Ramos (cell line): Measurements from ENCODE around the gene RAB11FIP4.

ENCODE experiments used
- in situ Hi-C: fragments of 300-500 bp; cut with MboI; formaldehyde crosslinking; loops from one replicate; pipeline ENCODE4 v1.14.3; 2022; ENCODE audit warnings: low sequenced_read_pairs; ENCODE audit not compliant: unreplicated experiment

The RAB11FIP4 gene

DNA sequence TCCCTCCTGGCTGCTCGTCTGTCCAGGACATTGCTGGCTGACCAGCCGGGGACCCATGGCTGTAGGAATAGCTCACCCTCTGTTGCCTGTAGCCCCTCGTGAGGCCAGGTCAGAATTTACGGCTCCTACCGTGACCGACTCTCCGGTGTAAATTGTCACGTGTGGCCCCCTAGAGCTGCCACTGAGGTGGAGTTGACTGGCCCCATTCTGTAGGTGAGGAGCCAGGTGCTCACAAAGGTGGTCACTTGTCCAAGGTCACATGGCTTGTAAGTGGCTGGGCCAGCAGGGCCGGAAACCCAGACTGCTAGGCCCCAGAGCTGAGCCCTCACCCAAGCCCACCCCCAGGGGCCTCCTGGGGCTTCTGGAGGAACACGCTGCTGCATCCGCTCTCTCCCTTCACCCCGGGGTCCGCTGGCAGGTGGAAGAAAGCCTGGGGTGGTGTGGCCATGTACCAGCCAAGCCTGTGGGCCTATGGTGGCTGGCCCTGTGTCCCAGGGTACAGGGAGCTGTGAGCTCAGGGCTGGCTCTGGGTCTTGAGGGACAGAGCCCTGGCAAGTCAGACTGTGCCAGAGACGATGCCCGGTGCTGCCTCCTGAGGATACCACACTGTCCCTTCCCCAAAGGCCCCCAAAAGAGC lies 120.7 kb downstream of the RAB11FIP4 start:
- in situ Hi-C loops: no loop called here

DNA sequence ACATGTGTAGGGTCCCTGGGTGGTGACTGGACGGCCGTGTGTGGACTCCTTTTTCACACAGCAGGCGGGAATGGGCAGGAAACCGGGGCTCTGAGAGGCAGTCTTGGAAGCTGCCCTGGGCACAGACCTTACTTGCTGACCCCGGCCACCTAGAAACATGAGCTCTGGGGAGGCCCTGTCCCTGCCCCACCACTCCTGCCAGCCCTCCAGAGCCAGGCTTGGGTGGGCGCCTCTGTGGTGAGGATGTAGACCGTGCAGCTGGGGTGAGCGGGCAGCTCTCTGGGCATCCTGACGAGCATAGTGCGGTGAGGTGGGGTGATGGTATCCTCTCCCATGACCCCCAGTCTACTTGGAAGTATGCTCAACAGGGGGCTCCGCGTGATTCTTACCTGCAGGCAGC lies 121.3 kb downstream of the RAB11FIP4 start:
- in situ Hi-C loops: no loop called here

DNA sequence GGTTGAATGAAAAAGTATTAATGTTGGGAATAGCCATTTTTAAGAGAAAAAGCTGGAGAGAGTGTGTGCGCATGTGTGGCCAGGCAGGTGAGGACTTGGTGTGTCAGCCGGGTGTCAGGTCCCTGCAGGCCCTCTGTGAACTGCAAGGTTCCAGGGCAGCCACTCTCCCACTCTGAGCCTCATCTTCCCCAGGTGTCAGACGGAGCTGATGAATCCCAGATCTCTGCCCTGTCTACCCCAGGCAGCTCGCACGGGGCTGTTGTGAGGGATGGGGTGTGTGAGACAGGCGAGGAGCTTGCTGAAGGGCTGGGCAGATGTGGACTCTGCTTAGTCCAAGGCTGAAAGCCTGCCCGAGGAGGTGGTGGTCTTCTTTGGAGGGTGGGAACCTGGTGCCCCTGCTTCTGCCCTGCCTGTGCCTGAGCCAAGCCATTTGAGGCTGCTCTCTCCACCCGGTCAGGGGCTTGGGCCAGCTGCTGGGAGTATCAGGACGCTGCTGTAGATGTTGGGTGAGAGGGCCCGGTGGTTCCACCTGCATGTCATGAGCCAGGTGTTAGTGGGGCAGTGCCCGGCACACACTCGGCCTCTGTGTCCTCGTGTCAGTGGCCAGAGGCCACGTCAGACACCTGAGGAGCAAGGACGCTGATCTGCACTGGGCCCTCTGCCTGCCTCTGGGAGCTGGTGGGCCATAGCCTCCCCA lies 122.4 kb downstream of the RAB11FIP4 start:
- in situ Hi-C loops: no loop called here

DNA sequence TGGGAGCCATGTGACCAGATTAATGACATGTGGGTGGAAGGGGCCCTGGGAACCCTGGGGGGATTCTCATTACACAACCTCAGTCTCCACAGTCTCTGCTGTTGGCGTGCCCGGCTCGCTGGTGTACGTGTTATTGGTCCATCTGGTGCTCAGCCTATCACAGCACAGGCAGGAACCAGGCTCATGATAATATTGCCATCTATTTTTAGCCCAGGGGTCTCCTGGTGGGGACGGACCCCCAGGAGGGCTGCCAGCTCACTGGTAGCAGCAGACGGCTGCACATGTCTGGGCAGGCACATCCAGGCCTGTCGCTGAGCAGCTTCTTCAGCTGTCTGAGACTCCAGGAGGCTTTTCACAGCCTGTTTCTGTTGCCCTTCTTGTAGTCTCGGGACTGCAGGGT lies 123.8 kb downstream of the RAB11FIP4 start:
- in situ Hi-C loops: no loop called here

DNA sequence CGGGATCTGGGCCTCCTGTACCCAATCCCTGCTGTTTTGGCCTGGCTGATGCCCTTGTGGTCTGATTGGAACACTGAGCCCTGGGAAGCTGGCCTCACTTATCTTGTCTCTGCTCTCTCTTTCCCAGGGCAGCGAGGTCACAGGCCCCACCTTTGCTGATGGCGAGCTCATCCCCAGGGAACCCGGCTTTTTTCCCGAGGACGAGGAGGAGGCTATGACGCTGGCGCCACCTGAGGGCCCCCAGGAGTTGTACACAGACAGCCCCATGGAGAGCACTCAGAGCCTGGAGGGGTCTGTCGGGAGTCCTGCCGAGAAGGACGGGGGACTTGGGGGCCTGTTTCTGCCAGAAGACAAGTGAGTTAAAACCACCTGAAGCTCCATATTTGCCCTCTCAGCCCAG lies 126.0 kb downstream of the RAB11FIP4 start:
- in situ Hi-C loops: no loop called here

DNA sequence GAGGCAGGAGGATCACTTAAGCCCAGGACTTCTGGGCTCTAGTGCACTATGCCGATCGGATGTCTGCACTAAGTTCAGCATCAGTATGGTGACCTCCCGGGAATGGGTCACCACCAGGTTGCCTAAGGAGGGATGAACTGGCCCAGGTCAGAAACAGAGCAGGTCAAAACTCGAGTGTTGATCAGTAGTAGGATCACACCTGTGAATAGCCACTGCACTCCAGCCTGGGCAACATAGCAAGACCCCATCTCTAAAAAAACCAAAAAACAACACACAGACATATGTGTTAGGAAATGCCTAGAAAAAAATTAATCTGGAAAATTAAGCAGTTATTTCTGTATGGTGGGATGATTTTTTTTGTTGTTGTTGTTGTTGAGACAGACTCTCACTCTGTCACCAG lies 127.0 kb downstream of the RAB11FIP4 start:
- in situ Hi-C loops: no loop called here

DNA sequence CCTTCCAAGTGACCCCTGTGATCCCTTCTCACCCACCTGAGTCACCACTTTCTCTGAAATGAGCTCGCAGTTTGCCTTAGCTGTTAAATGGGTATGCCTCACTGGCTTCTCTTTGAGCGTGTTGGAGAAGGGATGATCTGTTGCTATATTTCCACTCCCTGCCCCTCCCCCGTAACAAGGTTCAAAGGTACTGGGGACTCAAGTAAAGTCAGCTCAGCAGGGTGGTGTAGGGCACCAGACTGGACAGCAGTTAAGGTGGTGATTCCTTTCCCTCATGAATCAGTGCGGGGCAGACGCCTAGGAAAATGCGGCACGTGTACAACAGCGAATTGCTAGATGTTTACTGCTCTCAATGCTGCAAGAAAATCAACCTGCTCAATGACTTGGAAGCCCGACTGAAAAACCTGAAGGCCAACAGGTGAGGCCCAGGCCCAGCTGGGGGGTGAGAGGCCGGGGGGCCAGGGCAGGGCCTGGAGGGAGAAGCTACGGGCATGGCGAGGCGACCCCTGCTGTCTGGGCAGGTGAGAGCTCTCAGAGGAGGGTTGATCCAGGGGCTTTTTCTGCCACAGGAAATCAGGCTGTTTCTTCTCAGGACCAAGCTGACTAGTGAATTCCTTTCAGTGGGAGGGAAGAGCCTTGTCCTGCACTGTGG lies 130.3 kb downstream of the RAB11FIP4 start:
- in situ Hi-C loops: no loop called here

DNA sequence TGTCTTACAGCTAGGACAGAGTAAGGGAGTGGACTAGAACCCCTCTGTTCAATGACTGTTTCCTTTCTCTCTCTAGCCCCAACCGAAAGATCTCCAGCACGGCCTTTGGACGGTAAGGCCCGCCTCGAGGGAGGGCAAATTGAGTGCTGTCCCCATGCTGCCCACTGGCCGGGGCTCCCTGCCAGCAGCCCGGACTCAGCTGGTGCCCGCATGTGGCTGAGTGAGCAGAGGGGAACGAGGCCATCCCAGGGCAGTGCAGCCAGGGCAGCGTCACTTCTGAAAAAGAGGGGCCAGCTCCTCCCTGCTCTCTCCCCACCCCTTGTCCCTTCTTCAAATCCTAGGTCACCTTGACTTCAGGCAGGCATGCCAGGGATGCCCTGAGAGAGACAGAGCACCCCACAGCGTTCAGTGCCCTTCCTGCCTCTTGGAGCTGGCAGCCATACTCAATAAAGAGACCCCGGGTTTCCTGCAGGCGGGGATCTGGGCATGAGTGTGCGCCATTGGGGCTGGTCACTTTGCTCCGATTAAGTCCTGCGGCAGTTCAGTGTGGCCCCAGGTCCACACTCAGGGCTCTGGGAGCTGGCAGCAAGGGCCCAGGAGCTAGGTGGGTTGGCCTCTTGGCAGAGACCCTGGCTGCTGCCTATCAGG lies 130.9 kb downstream of the RAB11FIP4 start:
- in situ Hi-C loops: no loop called here

DNA sequence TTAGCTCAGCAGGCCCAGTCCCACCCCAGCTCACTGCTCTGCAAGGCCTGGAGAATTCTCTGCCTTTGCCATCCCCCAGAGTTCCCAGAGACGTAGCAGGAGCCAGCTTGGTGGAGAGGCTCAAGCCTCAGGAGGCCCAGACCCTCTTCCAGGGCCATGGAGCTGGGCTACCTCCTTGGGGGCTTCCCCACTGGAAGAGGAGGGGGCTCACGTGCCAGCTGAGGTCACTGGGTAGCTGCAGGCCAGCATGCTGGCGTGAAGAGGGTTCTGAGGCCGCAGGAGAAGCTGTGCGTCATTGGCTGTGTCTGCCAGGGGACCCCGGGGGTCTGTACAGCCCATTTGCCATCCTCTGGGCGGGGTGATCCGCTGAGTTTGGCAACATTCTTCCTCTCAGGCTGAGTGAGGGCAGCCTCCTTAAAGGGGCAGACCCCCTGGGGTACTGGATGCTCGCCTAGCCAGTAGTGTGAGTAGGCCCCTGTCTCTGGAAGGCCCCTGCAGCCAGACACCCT lies 131.6 kb downstream of the RAB11FIP4 start:
- in situ Hi-C loops: no loop called here

DNA sequence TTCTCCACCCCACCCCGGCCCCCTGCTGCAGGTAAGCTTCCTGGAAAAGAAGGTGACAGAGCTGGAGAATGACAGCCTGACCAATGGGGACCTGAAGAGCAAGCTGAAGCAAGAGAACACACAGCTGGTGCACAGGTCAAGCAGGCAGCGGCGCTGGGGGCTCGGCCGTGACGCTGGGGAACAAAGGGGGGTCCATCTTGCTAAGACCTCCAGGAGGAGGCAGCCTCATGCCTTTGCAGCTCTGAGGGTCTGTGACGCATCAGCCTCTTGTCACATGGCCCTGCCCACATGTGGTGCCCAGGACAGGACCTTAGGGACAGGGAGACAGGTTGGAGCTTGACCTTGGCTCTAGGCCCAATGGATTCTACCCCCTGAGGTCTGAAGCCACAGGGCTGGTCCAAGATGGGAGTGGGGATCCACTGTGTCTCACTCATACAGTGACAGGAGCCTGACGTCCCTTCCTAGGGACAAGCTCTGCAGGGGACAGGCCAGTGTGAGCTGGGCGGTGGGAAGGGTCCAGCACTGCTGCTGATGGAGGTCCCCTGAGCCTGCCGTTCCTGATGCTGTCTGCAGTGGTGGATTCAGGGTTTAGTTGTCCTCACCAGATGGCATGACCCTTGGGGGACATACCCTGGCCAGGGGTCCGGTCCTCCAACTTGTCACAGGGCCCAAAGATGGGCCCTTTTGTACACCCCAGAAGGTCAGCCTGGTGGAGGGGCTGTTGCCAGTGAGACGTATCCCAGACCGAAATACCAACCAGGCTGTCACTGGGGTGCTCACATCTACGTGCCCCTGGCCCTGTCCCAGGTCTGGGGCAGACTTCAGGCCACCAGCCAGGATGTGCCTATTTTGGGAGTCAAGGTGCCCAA lies 132.6 kb downstream of the RAB11FIP4 start:
- in situ Hi-C loops: no loop called here

DNA sequence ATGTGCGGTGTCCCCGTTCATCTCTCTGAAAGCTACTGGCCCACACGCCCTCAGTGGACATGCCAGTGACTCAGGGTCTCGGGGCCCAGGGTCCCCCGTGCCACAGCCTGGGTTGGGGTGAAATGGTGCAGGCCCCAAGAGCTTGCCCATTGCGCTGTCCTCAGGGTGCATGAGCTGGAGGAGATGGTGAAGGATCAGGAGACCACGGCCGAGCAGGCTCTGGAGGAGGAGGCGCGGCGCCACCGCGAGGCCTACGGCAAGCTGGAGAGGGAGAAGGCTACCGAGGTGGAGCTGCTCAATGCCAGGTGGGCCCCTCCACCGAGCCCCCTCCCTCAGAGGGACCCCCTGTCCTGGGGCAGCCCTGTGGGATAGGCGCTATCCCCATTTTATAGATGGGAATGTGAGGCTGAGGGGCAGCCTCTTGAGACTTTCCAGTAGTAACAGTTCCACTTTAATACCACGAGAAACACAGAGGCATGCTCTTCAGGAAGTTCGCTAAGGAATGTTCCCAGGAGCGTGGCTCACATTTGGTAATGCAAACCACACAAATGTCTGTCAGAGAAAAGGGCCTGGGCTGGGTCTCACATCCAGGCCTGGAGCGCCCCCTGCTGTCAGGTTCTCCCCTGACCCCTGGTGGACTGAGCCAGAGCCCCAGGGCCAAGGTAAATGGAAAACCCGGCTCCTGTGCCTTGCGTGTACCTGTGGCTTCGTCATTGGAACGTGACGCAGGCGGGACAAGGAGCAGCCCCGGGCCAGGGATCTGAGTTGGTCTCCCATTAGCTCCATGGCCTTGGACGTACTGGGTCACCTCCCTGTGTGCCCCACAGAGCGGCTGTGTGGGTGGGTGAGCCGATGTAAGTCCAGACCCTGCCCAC lies 133.7 kb downstream of the RAB11FIP4 start:
- in situ Hi-C loops: loop anchor here (5.0 kb wide), 1 partner anchor 93 kb away; no protein-coding TSS in a partner anchor

DNA sequence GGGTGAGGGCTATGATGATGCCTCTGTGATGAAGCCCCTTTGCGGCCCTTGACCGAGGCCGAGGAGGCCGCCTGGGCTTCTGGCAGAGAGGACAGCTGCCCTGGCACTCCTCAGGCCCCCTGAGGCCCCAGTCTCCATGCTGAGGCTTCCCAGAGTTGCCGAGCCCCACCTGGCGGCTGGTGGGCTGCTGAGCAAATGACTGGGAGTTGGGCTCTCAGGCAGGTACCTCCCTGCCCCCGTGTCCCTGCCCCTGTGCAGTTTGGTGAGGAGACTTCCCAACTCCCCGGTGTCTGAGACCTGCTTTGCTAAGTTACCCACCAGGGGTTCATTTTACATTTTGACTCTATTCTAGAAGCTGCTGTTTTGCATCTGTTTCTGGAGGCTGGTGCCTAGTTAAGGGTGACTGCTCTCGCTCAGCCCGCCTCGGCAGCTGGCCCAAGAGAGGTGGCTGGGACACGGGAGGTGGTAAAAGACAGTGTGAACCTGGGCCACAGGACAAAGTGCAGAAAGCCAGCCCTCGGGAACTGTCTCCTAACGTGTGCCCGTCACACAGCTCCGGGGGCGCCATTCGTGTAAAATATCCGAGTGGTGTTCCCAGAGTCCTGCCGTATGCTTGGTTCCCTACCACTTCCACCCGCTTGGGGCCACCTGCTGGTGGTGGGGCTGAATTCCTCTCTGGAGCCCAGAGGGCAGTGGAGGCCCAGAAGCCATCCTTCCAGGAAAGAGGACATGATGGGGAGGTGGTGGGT lies 134.5 kb downstream of the RAB11FIP4 start:
- in situ Hi-C loops: loop anchor here (5.0 kb wide), 1 partner anchor 94 kb away; no protein-coding TSS in a partner anchor

DNA sequence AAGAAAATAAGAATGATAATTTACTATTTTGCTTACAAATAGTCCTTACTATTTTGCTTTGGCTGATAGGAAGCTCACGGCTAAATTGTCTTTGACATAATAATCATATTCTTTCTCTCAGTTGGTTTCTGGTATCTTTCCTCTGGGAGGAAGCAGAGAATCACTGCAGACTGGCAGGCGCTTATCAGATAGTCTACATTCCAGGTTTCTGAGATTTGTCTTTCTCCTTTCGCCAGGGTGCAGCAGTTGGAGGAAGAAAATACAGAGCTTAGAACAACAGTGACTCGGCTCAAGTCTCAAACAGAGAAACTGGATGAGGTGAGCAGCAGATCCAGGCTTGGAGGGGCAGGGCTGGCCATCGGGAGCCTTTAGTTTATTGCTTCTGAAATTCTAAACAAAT lies 136.1 kb downstream of the RAB11FIP4 start:
- in situ Hi-C loops: loop anchor here (5.0 kb wide), 1 partner anchor 95 kb away; no protein-coding TSS in a partner anchor

DNA sequence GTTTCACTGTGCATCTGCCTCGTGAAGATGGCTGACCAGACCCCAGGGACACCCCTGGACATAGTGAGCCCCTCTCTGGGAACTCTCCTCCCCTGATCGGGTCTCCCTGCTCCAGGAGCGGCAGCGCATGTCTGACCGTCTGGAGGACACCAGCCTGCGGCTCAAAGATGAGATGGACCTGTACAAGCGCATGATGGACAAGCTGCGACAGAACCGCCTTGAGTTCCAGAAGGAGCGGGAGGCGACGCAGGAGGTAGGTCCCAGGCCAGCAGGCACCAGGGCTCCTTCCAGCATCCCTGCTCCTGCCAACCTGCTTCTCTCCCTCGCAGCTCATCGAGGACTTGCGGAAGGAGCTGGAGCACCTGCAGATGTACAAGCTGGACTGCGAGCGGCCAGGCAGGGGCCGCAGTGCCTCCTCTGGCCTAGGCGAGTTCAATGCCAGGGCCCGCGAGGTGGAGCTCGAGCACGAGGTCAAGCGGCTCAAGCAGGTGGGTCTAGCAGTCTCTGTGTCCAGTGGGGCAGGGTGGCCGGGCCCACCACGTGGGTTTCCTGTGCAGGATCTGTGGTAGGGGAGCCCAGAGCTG lies 136.9 kb downstream of the RAB11FIP4 start:
- in situ Hi-C loops: loop anchor here (5.0 kb wide), 1 partner anchor 96 kb away; no protein-coding TSS in a partner anchor

DNA sequence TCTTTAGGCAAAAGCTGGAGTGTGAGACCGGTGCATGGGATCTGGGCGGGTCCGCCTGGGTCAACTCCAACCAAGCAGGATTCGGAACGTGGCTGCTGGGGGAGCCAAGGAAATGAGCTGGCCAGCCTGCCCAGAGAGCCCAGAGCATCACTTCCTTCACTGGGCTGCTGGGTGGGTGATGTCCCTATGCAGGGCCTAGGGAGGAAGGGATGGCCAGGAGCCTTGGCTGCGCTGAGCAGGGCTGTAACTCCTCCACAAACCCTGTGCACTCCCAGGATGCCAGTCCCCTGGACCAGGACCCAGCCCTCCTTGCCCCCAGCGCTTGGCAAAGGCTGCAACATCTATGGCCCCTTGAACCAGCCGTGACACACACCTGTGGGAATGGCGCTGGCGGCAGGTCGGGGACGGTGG lies 138.4 kb downstream of the RAB11FIP4 start:
- in situ Hi-C loops: loop anchor here (5.0 kb wide), 2 partner anchors 98 to 317 kb away; no protein-coding TSS in a partner anchor

DNA sequence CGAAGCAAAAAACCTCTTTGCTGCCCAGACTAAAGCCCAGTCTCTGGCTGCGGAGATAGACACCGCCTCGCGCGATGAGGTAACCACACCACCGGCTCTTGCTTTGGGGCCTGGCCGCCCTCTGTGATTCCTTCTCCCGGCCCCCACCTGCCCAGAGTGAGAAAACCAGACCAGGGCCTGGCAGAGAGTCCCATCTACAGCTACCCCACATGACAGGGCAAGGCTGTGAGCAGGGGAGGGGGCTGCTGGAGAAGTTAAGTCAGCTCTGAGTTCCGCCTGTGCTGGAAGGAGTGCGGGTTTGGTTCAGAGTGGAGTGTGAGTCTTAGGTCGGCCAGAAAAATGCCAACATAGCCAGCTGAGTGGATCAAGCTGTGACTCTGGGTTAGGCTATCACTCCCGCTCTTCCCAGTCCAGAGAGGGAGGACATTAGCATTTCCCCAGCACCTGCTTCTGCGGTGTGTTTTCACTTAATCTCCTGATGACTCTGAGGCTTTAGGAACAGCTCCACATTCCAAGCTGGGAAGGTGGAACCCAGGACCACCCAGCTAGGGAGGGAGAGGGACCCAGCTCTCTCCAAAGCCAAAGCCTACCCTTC lies 139.0 kb downstream of the RAB11FIP4 start:
- in situ Hi-C loops: loop anchor here (5.0 kb wide), 1 partner anchor 317 kb away; no protein-coding TSS in a partner anchor

DNA sequence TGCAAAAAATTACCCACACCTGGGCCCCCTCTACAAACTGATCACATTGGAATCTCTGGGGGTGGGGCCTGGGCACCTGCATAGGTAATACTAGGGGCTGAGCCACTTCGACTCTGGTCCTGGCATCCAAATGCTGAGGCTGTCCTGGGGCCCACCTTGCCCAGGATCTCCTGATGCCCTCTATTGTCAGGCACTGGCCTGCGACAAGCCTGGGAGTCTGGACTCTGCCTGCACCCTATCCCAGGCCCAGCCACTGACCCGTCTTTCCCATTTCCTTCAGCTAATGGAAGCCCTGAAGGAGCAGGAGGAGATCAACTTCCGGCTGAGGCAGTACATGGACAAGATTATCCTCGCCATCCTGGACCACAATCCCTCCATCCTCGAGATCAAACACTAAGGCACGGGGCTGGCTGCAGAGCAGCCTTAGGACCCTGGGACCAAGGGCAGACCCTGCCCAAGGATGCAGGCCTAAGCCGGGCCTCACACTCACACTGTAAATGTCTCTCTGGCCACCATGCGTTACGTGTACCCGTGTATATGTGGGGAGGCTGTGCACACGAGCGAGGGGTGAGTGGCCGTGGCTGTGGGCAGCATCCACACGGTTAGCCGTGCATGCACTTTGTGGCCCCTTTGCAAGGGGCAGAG lies 140.0 kb downstream of the RAB11FIP4 start:
- in situ Hi-C loops: loop anchor here (5.0 kb wide), 1 partner anchor 316 kb away; no protein-coding TSS in a partner anchor
